Adrenal gland (tissue), 5 donors: ENCODE measurements around the gene TM9SF2.

Source experiments
- POLR2A ChIP-seq, 2 donors: fragments of 450-650 bp; IDR thresholded peaks; one replicate each; pipeline ENCODE4 v1.6.1; 2017; ENCODE audit warnings: antibody characterized with exemption in 2 of 2, mild to moderate bottlenecking in 2 of 2, moderate library complexity in 1 of 2
- TF ChIP-seq, protein P1 (sequence below), 6 experiments: fragments of 450-650 bp in 4 of 6; fragments of 200-600 bp in 2 of 6; sonication (generic) in 1 of 6; IDR thresholded peaks; 1 replicate in 5 of 6; 2 replicates in 1 of 6; pipeline versions ENCODE4 v1.5.1 to v1.8.0; 2016 to 2021; ENCODE audit warnings: antibody characterized with exemption in 6 of 6, mild to moderate bottlenecking in 2 of 6, moderate library complexity in 1 of 6
- donor health status: DM: no; HTN: no; CAD: no.

GRCh38 chr13:99489028-99489427 lies 12.2 kb upstream of the TM9SF2 start:
- TF ChIP-seq, protein P1, sequence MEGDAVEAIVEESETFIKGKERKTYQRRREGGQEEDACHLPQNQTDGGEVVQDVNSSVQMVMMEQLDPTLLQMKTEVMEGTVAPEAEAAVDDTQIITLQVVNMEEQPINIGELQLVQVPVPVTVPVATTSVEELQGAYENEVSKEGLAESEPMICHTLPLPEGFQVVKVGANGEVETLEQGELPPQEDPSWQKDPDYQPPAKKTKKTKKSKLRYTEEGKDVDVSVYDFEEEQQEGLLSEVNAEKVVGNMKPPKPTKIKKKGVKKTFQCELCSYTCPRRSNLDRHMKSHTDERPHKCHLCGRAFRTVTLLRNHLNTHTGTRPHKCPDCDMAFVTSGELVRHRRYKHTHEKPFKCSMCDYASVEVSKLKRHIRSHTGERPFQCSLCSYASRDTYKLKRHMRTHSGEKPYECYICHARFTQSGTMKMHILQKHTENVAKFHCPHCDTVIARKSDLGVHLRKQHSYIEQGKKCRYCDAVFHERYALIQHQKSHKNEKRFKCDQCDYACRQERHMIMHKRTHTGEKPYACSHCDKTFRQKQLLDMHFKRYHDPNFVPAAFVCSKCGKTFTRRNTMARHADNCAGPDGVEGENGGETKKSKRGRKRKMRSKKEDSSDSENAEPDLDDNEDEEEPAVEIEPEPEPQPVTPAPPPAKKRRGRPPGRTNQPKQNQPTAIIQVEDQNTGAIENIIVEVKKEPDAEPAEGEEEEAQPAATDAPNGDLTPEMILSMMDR (IDR thresholded peaks at IDR 0.05) = no peak
- TF ChIP-seq POLR2A (IDR thresholded peaks at IDR 0.05) = no peak
